Activated CD4-positive, CD25-positive, alpha-beta regulatory T cell treated with anti-CD3 and anti-CD28 coated beads, Interleukin-2, amount 50 U/mL, for 72 hours (primary cell): ENCODE results near the gene MAP3K3.

Experiments used
- DNase-seq: peaks from one replicate; pipeline ENCODE4 v3.0.0; 2021

MAP3K3 gene

GRCh38 chr17:63658366-63658765 is 36.1 kb downstream of the MAP3K3 start:
- no peak for DNase-seq

- no peak for DNase-seq
Measured at GRCh38 chr17:63659850-63660249, 37.6 kb downstream of the MAP3K3 start.

DNA sequence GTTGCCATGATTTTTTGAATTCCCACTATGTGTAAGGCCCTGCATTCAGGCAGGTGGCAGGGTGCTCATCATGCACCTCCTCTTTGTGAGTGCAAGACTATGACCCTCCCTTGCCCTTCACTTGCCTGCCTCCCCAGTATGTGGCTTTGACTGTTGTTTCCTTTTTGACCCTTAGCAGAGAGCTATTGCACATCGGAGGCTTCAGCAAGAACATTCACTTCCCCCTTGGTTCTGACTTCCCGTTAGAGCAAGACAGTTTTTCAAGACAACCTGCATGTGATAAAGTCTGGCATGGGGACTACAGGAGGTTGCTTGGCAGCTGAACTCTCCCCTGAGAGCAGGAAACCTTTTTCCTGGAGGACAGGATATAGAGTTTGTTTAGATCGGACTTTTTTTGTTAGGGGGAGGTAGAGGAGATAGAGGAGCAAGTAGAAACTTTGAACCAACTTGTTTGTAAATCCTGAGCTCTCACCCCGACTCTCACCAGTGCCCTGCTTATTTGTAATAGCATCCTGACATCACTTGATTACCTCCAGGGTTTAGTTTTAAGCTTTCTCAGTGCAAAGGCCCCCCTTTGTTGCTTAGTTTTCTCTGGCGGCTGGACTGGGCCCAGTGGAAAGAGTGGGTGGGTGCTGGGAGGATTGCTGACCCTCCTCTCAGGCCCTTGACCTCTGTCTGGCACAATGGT is 43.5 kb downstream of the MAP3K3 start:
- DNase-seq, result no peak

DNA sequence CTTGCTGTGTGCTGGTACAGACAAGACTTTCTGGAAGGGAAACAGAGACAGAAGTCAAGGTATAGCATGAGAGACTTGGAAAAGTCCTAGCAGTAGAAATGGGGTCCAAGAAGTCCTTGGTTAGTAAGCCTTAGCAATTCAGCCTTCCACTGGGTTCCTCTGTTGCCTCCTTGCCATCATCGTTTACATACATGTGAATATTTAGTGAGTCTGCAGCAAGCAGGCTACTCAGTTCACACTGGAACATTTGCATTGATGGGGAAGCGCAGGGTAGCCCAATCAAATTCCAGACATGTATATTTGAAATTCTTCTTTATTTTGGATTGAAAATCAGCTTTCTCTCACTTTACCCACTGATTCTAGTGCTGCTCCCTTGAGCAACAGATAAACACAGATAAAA is 50.6 kb downstream of the MAP3K3 start:
- DNase-seq, result no peak

DNA sequence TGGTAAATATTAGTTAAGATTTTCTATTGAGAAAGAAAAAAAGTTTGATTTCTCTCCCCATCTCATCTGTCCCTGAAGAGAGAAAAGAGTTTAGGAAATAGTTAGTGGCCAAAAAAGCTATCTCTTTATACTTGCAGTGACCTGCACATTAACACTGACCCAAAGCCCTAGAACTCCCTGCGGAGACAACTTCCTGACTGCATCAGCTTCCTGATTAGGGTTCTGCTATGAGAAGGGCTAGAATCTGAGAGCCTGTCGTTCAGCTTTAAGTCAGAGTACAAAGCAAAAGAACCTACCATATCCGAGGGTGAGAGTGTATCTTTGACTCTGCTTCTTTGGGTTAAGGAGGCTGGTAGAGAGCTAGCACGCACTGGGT is 53.0 kb downstream of the MAP3K3 start:
- DNase-seq, result no peak

GRCh38 chr17:63675607-63676546 is 53.7 kb downstream of the MAP3K3 start:
- no peak for DNase-seq

DNA sequence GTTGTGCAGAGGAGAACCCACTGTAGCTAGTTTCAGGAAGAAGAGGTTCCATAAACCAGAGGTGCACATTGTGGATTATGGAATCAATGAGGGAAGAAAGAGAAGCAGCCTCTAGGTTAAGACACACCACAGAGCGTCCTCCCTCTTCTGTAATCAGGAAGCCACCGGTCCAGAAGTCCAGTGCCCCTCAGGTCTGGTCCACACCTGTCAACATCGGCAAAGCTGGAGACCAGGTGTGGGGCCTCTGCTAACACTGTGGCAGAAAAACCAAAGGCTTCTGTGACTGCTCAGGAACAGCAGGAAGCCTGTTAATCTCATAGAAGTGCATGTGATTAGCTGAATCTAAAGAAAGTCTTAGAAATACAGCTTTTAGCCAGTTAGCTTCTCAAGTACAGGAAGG is 54.4 kb downstream of the MAP3K3 start:
- no peak for DNase-seq

DNA sequence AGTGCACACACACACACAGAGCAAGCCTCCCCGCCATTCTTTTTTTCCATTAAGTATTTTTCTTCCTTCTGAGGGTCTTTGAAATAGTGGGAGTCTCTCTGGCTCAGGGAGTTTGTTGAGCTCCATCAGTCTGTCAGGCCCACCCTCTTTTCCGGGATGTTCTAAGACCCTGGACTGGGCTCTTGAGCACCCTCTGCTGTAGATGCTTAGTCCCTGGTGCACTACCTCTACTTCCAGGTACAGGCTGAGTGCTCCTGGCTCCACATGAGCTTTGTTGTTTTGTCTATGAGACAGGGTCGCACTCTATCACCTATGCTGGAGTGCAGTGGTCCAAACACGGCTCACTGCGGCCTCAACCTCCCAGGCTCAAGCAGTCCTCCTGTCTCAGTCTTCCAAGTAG is 57.0 kb downstream of the MAP3K3 start:
- no peak for DNase-seq

- DNase-seq, result no peak
Measured at GRCh38 chr17:63680700-63681099, 58.5 kb downstream of the MAP3K3 start.

DNA sequence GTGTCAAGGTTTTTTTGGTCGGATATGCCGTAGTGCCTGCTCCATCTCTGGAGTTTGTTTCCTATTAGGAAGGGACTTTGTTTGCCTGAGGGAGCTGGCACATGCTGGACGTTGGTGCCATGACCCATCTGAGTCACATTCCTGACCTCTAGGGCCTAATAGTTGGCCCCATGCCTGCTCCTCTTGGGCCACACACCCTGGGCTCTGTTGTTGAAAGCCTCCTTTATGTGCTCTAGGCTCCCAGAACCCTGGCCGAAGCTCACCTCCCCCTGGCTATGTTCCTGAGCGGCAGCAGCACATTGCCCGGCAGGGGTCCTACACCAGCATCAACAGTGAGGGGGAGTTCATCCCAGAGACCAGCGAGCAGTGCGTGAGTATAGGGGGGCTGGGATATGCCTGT is 59.3 kb downstream of the MAP3K3 start:
- no peak for DNase-seq

DNA sequence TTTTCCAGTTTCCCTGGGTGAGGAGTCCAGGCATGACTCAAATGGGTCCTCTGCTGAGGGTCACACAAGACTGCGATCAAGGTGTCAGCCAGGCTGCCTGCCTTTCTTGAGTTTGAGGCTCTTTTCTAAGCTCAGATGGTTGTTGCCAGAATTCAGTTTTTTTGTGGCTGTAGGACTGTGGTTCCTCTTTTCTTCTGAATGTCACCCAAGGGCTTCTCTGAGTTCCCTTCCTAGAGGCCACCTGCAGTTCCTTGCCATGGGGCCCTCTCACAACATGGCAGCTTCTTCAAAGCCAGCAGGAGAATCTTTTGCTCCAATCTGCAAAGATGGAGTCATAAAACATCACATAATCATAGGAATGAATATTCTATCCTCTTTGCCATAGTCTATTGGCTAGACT is 60.2 kb downstream of the MAP3K3 start:
- no peak for DNase-seq

DNA sequence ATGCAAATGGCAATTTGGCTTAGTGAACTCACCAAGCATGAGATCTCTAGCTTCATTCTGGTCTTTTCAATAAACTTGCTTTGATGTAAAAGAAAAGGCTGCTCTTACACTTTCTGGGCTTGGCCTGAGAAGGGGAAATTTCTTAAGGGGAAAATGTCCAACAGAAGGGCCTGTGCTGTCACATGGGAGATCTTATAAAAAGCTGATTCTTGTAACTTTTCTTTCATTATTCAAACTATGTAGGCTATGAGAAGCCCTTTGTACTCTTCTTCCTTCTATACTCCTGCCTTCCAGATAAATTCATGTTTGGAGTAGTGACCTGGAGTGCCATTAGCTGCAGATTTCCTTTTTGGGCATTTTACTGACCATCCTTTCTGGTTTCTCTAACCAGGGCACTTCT is 60.8 kb downstream of the MAP3K3 start:
- no peak for DNase-seq

GRCh38 chr17:63685041-63685440 is 62.8 kb downstream of the MAP3K3 start:
- no peak for DNase-seq

- no peak for DNase-seq
Measured at GRCh38 chr17:63685578-63685977, 63.4 kb downstream of the MAP3K3 start.

- no peak for DNase-seq
Measured at GRCh38 chr17:63686138-63686685, 64.0 kb downstream of the MAP3K3 start.

GRCh38 chr17:63688396-63689020 is 66.3 kb downstream of the MAP3K3 start:
- DNase-seq, result no peak

DNA sequence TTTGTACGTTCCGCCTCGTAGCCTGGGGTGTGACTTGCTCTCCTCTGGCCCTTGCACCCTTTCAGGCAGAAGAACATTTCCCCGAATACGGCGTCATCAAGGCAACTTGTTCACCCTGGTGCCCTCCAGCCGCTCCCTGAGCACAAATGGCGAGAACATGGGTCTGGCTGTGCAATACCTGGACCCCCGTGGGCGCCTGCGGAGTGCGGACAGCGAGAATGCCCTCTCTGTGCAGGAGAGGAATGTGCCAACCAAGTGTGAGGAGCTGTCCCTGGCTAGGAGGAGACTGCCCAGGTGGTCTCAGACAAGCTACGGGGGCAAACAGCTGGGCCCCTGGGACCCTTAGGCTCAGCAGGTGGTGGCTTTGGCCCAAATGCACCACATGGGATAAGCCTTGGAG is 67.3 kb downstream of the MAP3K3 start:
- no peak for DNase-seq

DNA sequence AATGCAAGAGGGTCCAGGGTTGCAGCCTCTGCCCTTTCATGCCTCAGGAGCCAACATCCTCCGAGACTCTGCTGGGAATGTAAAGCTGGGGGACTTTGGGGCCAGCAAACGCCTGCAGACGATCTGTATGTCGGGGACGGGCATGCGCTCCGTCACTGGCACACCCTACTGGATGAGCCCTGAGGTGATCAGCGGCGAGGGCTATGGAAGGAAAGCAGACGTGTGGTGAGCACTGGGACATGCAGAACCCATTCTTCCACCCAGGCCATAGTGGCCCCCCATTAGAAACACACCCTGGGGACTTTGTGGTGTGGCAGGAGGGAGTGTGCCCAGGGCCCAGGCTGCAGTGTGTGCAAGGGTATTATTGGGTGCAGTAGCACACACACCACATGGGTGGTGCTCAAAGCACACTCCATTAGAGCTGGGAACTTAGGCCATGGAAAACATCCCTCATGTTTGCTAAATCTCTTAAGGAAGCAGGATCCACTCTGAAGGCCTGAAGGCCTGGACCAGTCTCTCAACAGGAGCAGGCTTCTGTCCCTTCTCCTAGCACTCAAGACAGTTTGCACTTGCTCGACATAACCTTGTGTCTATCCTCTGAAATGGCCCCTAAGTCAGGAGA is 70.1 kb downstream of the MAP3K3 start:
- DNase-seq, result no peak

DNA sequence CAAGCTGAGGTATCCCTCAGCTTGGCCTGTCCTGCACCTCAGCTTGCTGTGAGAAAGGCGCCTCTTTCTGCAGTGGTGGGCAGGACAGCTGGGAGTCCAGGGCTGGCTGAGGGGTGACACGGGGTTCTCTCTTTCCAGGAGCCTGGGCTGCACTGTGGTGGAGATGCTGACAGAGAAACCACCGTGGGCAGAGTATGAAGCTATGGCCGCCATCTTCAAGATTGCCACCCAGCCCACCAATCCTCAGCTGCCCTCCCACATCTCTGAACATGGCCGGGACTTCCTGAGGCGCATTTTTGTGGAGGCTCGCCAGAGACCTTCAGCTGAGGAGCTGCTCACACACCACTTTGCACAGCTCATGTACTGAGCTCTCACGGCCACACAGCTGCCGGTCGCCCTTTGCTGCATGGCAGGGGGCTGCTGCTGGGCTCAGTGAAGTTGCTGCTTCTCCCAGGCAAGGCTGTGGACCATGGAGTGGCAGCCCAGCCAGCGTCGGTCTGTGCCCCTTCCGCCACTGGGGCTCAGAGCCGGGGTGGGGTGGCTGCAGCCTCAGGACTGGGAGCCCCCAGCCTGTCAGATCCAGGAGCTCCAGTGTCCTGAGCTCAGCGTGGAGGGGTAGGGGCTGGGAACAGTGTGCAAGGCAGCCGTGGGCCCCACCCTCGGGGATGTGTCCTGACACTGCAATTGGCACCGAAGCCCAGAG is 71.3 kb downstream of the MAP3K3 start:
- DNase-seq, result no peak

DNA sequence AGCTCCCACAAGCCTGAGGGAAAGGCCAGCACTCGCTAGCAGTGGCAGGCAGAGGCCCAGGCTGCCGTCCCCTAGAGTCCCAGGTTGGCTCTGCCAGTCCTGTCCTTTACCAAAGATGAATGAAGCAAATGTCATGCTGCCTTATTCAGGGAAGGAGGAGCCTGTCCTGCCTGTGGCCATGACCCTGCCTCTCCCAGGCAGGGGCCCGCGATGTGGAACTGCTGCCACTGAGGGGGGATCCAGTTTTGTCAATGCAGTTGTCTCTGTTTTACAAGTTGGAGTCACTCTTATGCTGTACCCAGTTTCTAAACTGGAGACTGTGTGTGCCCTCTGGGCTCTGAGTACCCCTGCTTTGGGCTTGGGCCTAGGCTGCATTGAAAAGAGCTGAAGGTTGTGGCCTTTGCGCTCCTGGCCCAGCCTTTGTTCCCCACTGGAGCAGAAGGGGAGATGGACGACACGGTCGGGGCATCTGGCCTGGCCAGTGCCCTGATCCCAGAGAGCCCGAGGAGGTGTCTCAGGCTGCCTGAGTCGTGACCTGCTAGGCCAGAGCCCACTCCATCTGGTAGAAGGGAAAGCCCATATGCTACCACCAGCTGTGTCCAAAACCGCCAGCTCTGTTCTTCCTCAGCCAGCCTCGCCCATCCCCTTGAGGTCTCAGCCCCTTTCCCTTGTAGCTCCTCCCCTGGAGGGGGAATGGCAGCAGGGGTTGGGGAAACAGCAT is 72.2 kb downstream of the MAP3K3 start:
- no peak for DNase-seq

GRCh38 chr17:63694950-63695773 is 72.9 kb downstream of the MAP3K3 start:
- no peak for DNase-seq
